NCI-H526 treated with DMSO at 0.1 percent for 48 hours (cell line): ENCODE data around the gene MRRF.

ENCODE experiments used
- DNase-seq: peaks from one replicate; lab custom pipeline; 2025; lab: John Stamatoyannopoulos, UW

MRRF gene, protein sequence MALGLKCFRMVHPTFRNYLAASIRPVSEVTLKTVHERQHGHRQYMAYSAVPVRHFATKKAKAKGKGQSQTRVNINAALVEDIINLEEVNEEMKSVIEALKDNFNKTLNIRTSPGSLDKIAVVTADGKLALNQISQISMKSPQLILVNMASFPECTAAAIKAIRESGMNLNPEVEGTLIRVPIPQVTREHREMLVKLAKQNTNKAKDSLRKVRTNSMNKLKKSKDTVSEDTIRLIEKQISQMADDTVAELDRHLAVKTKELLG

GRCh38 chr9:122264360-122265148 is at the start of gene MRRF, which contains the start of gene RBM18:
MRRF (plus strand) TSS chr9:122264882; CDS start chr9:122270892, 6,010 bp downstream.
RBM18 (minus strand) TSS chr9:122264840; CDS start chr9:122261492, 3,348 bp downstream.
- peak; percentile 51 for DNase-seq

- no peak for DNase-seq
Observed at GRCh38 chr9:122215663-122216062, 49.0 kb upstream of the MRRF start.

DNA sequence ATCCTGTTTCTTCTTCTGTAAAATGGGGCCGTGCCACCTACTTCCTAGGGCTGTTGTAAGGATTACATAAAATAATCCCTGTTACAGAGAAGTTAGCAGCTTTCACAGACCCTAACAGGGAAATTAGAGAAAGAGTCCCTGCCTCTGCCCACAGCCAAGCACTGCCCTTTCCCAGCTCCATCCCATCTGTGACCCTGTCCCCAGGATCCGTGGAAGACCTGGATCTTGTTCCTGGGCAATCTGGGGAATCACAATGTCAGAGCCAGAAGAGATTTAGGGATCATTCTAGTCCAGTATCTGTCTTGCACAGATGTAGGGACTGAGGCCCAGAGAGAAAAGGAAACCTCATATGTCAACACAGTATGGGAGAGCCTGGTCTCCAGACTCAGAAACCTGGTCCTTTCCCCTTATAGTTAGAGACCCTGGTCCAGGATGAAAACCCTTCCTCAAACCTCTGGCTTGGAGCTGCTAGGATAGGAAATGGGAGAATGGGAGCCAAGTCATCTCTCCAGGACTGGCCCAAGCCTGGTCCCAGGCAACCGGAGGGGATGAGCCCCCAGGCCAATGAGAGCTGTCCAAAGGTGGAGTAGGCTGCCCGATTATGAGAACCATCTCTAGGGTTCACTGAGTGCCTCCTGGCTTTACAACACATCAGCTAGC is 48.4 kb upstream of the MRRF start:
- DNase-seq = no peak

DNA sequence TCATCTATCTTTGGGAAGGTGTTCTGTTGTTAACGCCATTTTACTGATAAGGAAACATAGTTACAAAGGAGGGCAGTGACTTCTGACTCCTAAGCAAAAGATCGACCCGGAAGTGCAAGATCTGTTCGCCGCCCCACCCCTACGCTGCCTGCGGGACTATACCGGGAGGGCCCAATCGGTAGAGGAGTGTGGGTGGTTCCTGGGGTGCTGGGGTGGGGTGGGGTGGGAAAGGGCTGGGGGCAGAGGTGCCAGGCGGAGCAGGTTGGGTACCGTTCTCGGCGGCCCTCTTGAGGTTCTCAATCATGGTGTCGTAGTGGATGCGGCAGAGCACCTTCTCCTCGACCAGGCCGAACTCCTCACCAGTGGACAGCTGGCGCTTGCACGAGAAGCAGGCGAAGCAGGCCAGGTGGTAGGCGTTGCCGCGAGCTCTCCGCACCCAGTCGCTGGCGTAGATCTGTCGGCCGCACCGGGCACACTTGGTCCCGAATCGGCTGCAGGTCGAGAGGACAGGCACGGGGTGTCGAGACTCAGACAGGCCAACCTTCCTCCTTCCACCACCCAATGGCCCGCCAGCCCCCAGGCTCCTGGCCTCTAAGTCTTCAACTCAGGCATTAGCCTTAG is 47.8 kb upstream of the MRRF start:
- no peak for DNase-seq

DNA sequence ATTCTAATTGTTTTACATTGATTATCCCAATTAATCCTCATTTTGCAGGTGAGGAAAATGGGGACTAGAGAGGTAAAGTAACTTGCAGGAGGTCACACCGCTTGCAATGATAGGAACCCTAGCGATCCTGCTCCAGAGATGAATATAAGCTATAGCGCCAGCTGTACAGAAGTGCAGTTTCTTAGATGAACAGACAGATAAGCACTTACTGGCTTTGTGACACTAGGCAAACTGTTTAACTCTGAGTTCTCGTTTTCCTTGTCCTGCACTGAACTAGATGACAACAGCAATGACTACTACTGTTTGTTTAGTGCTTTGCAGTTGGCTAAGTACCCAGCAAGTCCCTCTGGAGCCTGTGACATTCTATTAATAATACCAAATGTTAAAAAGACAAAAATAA is 47.0 kb upstream of the MRRF start:
- no peak for DNase-seq

GRCh38 chr9:122218071-122218934 is 46.4 kb upstream of the MRRF start:
- no peak for DNase-seq

DNA sequence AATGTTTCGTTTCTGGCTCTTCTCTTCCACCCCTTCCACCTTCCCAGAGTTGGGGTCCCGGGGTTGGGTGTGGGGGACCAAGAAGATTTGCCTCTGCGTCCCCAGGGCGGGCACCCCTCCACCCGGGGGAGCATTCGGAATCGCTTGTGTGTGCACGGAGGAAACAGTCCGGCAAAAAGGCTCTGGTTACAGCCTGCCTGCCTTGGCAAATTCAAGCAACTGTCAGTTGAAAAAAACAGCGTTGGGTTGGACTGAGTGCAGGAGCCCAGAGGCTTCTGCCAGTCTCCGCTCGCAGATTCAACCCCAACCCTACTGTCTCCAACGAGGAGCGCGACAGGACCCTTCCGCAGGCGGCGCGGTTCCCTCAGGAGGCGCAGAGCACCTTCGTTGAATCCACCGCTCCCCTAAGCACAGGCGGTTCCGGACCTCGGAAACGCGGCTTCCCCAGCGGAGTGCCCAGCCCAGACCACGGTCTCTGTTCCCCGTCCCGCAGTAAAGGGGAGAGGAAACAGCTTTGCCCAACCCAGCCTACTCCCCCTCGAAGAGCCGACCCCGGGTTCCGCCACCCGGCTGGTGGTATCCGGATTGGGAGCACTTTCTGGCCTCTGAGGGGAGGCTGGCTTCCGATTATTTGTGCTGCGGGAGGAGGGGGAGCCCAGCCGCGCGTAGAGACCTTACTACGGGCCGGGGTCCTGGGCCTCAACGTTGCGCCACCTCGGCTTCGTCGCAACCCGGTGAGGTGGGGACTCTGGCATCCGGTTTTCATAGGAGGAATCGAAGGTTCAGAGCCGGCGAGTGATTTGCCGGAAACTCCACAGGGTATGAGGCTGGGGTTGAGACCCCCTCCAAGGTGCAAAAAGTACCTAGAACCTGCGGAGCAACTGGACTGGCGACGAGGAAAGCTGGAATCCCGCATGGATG is 45.5 kb upstream of the MRRF start:
- DNase-seq = no peak

GRCh38 chr9:122219856-122220672 is 44.6 kb upstream of the MRRF start:
- no peak for DNase-seq

DNA sequence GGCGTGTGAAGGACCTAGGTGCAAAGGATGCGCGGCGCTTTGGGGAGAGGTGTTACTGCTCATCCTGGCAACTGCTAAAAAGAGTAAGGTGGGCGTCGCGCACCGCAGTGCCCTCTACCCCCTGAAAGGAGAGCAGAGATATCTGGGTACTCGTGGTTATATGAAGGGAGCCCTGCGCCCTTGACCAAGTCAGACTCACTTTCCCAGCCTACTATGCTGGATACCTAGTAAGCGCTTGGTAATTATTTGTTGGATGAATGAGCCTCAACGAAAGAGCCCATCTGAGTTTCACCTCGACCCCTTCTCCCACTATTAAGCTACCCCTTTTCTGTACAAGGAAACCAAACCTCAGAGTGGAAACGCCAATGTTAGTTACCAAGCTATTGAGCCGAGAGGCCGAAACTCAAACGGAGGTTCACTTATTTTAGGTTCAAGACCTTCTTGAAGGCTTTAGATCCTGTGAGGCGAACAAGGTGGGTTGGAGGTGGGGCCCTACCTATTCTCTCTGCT is 44.0 kb upstream of the MRRF start:
- no peak for DNase-seq

DNA sequence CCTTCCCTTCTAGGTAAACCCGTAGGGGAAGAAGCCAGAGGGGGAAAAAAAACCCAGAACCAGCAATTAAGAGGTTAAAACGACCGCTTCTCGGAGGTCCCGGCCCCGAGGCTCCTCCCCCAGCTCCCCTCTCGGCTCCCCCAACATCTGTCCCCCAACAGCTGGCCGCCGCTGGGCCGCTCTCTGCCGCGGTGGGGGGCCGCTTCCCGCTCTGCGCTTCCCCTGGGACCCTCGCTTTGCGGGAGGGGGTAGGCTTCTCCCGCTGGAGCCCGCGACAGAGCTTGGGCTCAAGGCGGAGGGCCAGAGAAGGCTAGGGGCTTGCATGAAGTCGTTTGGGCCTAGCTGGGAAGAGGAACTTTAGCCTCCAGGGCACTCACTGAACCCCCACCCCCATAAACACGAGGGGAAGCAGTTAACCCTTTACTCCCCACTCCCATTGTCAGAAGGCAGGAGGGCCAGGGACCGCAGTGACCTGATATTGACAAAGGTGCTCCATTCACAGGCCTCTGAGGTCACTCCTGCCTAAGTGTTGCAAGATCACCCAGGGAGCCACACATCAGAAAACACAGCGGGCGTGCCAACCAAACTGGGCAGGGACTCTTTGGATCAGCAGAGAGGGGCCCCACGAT is 43.4 kb upstream of the MRRF start:
- DNase-seq = no peak

- no peak for DNase-seq
Observed at GRCh38 chr9:122222791-122223190, 41.9 kb upstream of the MRRF start.

- DNase-seq = no peak
Observed at GRCh38 chr9:122223435-122223834, 41.2 kb upstream of the MRRF start.

DNA sequence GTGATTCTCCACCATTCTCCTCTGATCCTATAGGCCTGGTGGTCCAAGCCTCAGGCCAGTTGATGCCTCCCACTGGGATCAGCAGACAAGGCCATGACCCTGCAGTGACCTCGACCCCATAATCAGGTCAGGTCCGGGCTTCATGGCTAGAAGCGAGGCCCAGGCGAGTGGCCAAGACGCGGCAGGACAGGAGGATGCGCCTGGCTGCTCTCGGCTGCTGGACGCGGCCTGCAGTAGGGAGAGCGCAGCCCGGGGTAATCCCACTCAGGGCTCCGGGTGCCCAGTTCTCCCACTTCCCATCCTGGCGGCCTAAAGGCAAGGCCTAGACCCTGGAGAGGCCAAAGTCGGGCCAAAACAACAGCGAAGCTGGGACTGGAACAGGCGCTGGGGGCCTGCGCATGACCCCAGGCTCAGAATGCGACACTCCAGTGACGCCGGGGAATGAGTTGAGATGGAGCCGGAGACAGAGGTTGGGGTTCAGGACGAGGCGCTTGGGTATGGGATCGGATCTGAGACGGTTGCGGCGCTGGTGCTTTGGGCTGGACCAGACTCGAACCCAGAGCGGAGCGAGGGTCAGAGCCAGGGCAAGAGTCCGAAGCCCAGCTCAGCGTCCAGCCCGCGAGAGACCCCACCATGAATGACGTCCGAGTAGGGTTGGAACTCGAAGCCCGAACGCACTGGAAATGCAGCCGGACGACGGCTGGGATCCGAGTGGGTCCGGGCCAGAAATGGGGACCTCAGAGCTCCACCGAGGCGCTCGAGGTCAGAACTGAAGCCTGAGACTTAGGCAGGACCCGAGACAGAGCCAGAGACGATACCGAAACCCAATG is 39.2 kb upstream of the MRRF start:
- DNase-seq = no peak

GRCh38 chr9:122226142-122226757 is 38.4 kb upstream of the MRRF start:
- DNase-seq = no peak

GRCh38 chr9:122226758-122227574 is 37.7 kb upstream of the MRRF start:
- DNase-seq = no peak

GRCh38 chr9:122227575-122227900 is 37.1 kb upstream of the MRRF start:
- no peak for DNase-seq

DNA sequence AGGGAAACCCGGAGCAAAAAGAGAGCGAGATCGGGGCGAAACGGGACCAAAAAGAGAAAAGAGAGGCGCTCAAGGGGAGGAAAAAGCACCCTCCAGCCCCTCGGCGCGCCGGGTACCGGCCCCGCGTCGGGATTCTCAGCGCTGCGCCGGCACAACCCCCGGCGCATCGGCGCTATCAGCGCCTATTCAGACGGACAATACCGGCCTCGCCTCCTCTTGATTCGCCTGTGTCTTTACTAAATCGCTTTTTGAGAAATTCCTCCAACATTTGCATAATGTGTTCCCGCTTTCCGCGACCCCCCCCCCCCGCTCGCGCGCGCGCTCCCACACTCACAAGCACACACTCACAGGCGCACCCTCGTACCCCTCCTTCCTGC is 36.5 kb upstream of the MRRF start:
- no peak for DNase-seq
